HepG2 (cell line): ENCODE data around the gene CD151. TPM values are rescaled to one million over a fixed set of nuclear protein-coding genes. Genes with fewer than 3 reads are reported as not detected.

Experiments used
- ATAC-seq: fragments of 200-7000 bp; cut with Tn5 transposase; 3 replicates; pipeline ENCODE4 v1.9.1; 2020; ENCODE audit warnings: mild to moderate bottlenecking, moderate library complexity
- BruUV-seq: library from RNA; stranded (reverse); fragments of 400-500 nt; replicated peaks from 2 replicates; lab custom pipeline; 2021; lab: Mats Ljungman, UMichigan
- CTCF ChIA-PET: fragments of 300-600 bp; formaldehyde crosslinking; extraction: SDS; loops from one replicate; lab custom pipeline; 2021; ENCODE audit warnings: low total read pairs, inconsistent platforms, low intra/inter-chr PET ratio; lab: Yijun Ruan, JAX
- POLR2A ChIA-PET: fragments of 350-600 bp; sonication (Branson Sonifier 250); formaldehyde crosslinking; loops from one replicate; lab custom pipeline; 2020; ENCODE audit warnings: antibody characterized with exemption, inconsistent platforms; lab: Yijun Ruan, JAX
- DNase-seq: peaks from one replicate; pipeline ENCODE4 v3.0.0-alpha.2; 2015; ENCODE audit warnings: low spot score
- FAIRE-seq: peaks from 3 replicates; lab custom pipeline; 2011; peaks lifted over from hg19 to GRCh38; lab: Jason Lieb, UNC
- H2AFZ ChIP-seq: one replicate; pipeline ENCODE4 v1.6.1; 2011; ENCODE audit warnings: low read length, inconsistent platforms
- H3K27ac ChIP-seq: fragments of 300-600 bp; 3 replicates; pipeline ENCODE4 v1.8.0; 2011; ENCODE audit warnings: mixed run types, mild to moderate bottlenecking, mixed read lengths, low read length, inconsistent platforms; ENCODE audit not compliant: insufficient read depth; ENCODE audit errors: extremely low read length
- H3K27me3 ChIP-seq, 2 experiments: fragments of 200-600 bp in 1 of 2; 2 replicates in 1 of 2; 3 replicates in 1 of 2; pipeline versions ENCODE4 v1.6.0 to v1.8.0; 2011; ENCODE audit warnings: low read length in 2 of 2, mild to moderate bottlenecking in 2 of 2, moderate library complexity in 2 of 2, inconsistent platforms in 1 of 2; ENCODE audit not compliant: insufficient read depth in 2 of 2, control insufficient read depth in 1 of 2
- H3K36me3 ChIP-seq, 2 experiments: fragments of 200-600 bp in 1 of 2; replicated peaks in 1 of 2; 2 replicates in 1 of 2; 3 replicates in 1 of 2; pipeline versions ENCODE4 v1.5.1 to v1.8.0; 2011; ENCODE audit warnings: low read length in 2 of 2, inconsistent platforms in 1 of 2; ENCODE audit not compliant: insufficient read depth in 2 of 2, control insufficient read depth in 1 of 2
- H3K4me1 ChIP-seq: 2 replicates; pipeline ENCODE4 v1.5.1; 2012; ENCODE audit warnings: low read length, inconsistent platforms; ENCODE audit not compliant: insufficient read depth
- H3K4me2 ChIP-seq: 2 replicates; pipeline ENCODE4 v1.6.0; 2011; ENCODE audit warnings: low read depth, low read length, inconsistent platforms
- H3K4me3 ChIP-seq, 3 experiments: fragments of 200-600 bp in 1 of 3; sonication (generic), shearing (Covaris generic) in 1 of 3; replicated peaks in 1 of 3; 2 replicates each; pipeline ENCODE4 v1.5.1; 2011 to 2016; ENCODE audit warnings: low read length in 3 of 3, inconsistent platforms in 2 of 3, low read depth in 2 of 3, mild to moderate bottlenecking in 2 of 3, control low read depth in 1 of 3, mixed read lengths in 1 of 3; ENCODE audit not compliant: insufficient read depth in 1 of 3
- H3K79me2 ChIP-seq: one replicate; pipeline ENCODE4 v1.6.1; 2011; ENCODE audit warnings: low read length, inconsistent platforms; ENCODE audit not compliant: insufficient read depth
- H3K9ac ChIP-seq: 2 replicates; pipeline ENCODE4 v1.6.0; 2011; ENCODE audit warnings: mild to moderate bottlenecking, low read depth, low read length, inconsistent platforms; ENCODE audit not compliant: insufficient read depth
- H3K9me3 ChIP-seq: 2 replicates; pipeline ENCODE4 v1.5.1; 2012; ENCODE audit warnings: mild to moderate bottlenecking, low read length
- H4K20me1 ChIP-seq: 2 replicates; pipeline ENCODE4 v1.6.0; 2011; ENCODE audit warnings: inconsistent platforms, mild to moderate bottlenecking, low read length, moderate library complexity; ENCODE audit not compliant: insufficient read depth
- DPF2 ChIP-seq: sonication (generic); formaldehyde crosslinking; IDR thresholded peaks from 2 replicates; pipeline ENCODE4 v1.4.0; 2020; ENCODE audit warnings: mild to moderate bottlenecking, low read depth, missing genetic modification reagents, borderline replicate concordance
- HIVEP1 ChIP-seq: sonication (generic); formaldehyde crosslinking; IDR thresholded peaks from 2 replicates; pipeline ENCODE4 v1.4.0; 2020; ENCODE audit warnings: mild to moderate bottlenecking, missing genetic modification reagents
- HNF4A ChIP-seq: sonication (generic); formaldehyde crosslinking; IDR thresholded peaks from 2 replicates; pipeline ENCODE4 v1.4.0; 2020; ENCODE audit warnings: missing genetic modification reagents
- TBP ChIP-seq: sonication (generic); formaldehyde crosslinking; IDR thresholded peaks from 2 replicates; pipeline ENCODE4 v1.5.0; 2020; ENCODE audit warnings: missing genetic modification reagents
- ZBTB42 ChIP-seq: sonication (generic); formaldehyde crosslinking; IDR thresholded peaks from 2 replicates; pipeline ENCODE4 v1.5.0; 2020; ENCODE audit warnings: mild to moderate bottlenecking, missing genetic modification reagents
- ZNF12 ChIP-seq: sonication (generic); formaldehyde crosslinking; IDR thresholded peaks from 2 replicates; pipeline ENCODE4 v1.5.0; 2020; ENCODE audit warnings: missing genetic modification reagents
- ZNF253 ChIP-seq: sonication (generic); formaldehyde crosslinking; IDR thresholded peaks from 2 replicates; pipeline ENCODE4 v1.8.0; 2022; ENCODE audit warnings: mild to moderate bottlenecking, missing genetic modification reagents, borderline replicate concordance
- ZNF563 ChIP-seq: sonication (generic); formaldehyde crosslinking; IDR thresholded peaks from 2 replicates; pipeline ENCODE4 v1.8.0; 2022; ENCODE audit warnings: mild to moderate bottlenecking, moderate library complexity, missing genetic modification reagents
- WGBS: methylation state at CpG from one replicate; pipeline ENCODE4 v1.1.6; 2017; ENCODE audit warnings: low lambda C conversion rate; 5-methylcytosine and 5-hydroxymethylcytosine counted together
- in situ Hi-C: cut with HindIII; loops from 2 replicates; pipeline ENCODE4 v1.10.0; 2017; ENCODE audit warnings: low pct_unique_long_range_greater_than_20kb; ENCODE audit not compliant: extremely low pct_ligation_motif_present
- intact Hi-C: fragments of 100-400 bp; cut with micrococcal nuclease; formaldehyde crosslinking; loops from one replicate; pipeline ENCODE4 v1.10.0; 2022; ENCODE audit not compliant: unreplicated experiment
- polyA plus RNA-seq, 8 experiments: library from polyadenylated mRNA; depleted of rRNA in 3 of 8; stranded (reverse) in 7 of 8; unstranded in 1 of 8; fragments of >200 nt; fragmentation: Illumina TruSeq in 4 of 8; extraction: Trizol in 4 of 8; gene quantifications; 2 replicates each; pipeline versions ENCODE4 v1.2.1 to v1.2.3, GENCODE V29; 2011 to 2016; ENCODE audit warnings: low read depth in 4 of 8, missing spikeins in 1 of 8, mixed read lengths in 1 of 8; ENCODE audit not compliant: insufficient read depth in 1 of 8
- total RNA-seq, 5 experiments: library from RNA; depleted of rRNA; stranded (reverse); fragments of >200 nt; fragmentation: Illumina TruSeq; extraction: Trizol; gene quantifications; 2 replicates each; pipeline ENCODE4 v1.2.3, GENCODE V29; 2016; ENCODE audit warnings: low read depth in 1 of 5
- TF ChIP-seq, protein P1 (sequence below): sonication (generic); formaldehyde crosslinking; conservative IDR thresholded peaks from 2 replicates; pipeline ENCODE4 v1.8.0; 2022; ENCODE audit warnings: low read depth, missing genetic modification reagents
- TF ChIP-seq, protein P2 (sequence below): sonication (generic); formaldehyde crosslinking; IDR thresholded peaks from 2 replicates; pipeline ENCODE4 v1.4.0; 2020; ENCODE audit warnings: mild to moderate bottlenecking, missing genetic modification reagents, borderline replicate concordance

The CD151 gene
- total and polyA plus RNA-seq, 2 of the 13 experiments (the other 11 are each of a cell fraction or from before 2014, with no cell fraction given): 125 to 197 TPM

DNA sequence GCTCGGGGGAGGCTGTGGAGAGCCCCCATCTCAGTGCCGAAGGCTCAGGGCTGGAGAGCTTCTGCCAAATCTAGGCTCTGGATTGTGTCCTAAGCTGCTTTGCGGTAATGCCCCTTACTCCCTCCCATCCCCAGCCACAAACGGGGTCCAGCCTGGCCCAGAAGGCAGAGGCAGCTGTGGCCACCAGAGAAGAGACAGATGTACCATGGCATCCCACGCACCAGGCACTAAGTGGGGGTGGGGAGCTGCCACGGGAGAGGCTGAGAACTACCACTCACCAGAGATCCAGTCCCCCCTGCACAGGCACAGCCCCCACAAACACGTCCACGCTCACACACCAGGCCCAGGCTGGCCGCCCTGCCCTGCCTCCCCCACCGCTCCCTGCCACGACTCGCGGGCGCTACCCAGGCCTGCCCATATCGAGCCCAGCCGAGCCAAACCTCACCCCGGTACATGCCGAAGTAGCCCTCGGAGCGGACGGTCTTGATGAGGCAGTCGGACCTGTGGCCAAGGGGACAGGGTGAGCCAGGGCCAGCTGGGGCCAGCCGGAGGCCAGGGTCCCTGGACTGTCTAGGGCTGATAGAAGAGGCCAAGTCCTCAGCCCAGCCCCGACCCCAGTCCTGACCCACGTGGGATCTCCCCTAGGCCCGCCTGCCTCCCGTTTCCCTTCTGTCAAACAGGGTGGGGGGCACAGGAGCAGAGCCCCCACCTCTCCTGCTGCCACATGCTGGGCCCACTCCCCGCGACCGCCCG is 38.6 kb upstream of the CD151 start:
- Histone ChIP-seq H3K36me3 (no peaks in the 10 kb centered on the region; a peak in 1 of 5 replicates), H2AFZ (no peak overlapping the region), H3K4me1 (peaks cover 5% of the 10 kb centered on the region), H3K27ac (no peak overlapping the region), H3K9me3 (no peaks in the 10 kb centered on the region), H4K20me1 (no peaks in the 10 kb centered on the region), H3K9ac (no peak overlapping the region), H3K4me3 (no peak overlapping the region), H3K4me2 (no peak overlapping the region), H3K27me3 (peaks cover 0 to 2% of the 10 kb centered on the region in 2 experiments; a peak in 2 of 5 replicates), H3K79me2 (peaks cover 4% of the 10 kb centered on the region)
- no peak for DNase-seq
- in situ Hi-C loops: no loop called here
- 99% methylated on average over 11 of the region's 31 CpGs for WGBS
- intact Hi-C loops: no loop called here
- ChIA-PET CTCF (no interaction called here), POLR2A (interaction anchor here (5.3 kb wide), 1 partner anchor 16 kb away, joined by 44 read pairs; the partner anchor contains the start of gene GATD1)
- TF ChIP-seq HNF4A (CRISPR knock-in tag) (no peak), ZNF12 (CRISPR knock-in tag) (no peak), ZNF563 (no peak), HIVEP1 (no peak), TBP (CRISPR knock-in tag) (no peak), ZBTB42 (CRISPR knock-in tag) (no peak), DPF2 (CRISPR knock-in tag) (no peak), ZNF253 (CRISPR knock-in tag) (no peak)
- TF ChIP-seq, protein P1, sequence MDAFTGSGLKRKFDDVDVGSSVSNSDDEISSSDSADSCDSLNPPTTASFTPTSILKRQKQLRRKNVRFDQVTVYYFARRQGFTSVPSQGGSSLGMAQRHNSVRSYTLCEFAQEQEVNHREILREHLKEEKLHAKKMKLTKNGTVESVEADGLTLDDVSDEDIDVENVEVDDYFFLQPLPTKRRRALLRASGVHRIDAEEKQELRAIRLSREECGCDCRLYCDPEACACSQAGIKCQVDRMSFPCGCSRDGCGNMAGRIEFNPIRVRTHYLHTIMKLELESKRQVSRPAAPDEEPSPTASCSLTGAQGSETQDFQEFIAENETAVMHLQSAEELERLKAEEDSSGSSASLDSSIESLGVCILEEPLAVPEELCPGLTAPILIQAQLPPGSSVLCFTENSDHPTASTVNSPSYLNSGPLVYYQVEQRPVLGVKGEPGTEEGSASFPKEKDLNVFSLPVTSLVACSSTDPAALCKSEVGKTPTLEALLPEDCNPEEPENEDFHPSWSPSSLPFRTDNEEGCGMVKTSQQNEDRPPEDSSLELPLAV: no peak
- TF ChIP-seq, protein P2, sequence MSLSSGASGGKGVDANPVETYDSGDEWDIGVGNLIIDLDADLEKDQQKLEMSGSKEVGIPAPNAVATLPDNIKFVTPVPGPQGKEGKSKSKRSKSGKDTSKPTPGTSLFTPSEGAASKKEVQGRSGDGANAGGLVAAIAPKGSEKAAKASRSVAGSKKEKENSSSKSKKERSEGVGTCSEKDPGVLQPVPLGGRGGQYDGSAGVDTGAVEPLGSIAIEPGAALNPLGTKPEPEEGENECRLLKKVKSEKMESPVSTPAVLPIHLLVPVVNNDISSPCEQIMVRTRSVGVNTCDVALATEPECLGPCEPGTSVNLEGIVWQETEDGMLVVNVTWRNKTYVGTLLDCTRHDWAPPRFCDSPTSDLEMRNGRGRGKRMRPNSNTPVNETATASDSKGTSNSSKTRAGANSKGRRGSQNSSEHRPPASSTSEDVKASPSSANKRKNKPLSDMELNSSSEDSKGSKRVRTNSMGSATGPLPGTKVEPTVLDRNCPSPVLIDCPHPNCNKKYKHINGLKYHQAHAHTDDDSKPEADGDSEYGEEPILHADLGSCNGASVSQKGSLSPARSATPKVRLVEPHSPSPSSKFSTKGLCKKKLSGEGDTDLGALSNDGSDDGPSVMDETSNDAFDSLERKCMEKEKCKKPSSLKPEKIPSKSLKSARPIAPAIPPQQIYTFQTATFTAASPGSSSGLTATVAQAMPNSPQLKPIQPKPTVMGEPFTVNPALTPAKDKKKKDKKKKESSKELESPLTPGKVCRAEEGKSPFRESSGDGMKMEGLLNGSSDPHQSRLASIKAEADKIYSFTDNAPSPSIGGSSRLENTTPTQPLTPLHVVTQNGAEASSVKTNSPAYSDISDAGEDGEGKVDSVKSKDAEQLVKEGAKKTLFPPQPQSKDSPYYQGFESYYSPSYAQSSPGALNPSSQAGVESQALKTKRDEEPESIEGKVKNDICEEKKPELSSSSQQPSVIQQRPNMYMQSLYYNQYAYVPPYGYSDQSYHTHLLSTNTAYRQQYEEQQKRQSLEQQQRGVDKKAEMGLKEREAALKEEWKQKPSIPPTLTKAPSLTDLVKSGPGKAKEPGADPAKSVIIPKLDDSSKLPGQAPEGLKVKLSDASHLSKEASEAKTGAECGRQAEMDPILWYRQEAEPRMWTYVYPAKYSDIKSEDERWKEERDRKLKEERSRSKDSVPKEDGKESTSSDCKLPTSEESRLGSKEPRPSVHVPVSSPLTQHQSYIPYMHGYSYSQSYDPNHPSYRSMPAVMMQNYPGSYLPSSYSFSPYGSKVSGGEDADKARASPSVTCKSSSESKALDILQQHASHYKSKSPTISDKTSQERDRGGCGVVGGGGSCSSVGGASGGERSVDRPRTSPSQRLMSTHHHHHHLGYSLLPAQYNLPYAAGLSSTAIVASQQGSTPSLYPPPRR (CRISPR knock-in tag): no peak
- no peak for FAIRE-seq
- no TSS peak for BruUV-seq
- no peak for ATAC-seq
